ENCODE measurements around the gene MYG1.

DNA sequence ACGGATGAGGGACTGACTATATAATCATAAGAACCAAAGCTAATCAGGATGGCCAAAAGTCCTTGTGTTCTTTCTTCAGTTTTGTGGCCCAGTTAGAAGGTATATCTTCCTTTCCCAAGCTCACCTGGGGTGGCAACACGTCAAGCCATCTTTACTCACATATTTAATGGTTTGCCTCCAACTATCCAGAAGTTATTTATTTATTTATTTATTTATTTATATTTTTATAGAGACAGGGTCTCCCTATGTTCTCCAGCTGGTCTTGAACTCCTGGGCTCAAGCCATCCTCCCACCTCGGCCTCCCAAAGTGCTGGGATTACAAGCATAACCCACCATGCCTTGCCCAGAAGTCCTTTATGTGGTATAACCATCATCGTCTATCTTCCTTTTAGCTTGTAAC, 48.4 kb downstream of the MYG1 start:
- no peak for TF ChIP-seq EZH2phosphoT487 (IDR thresholded peaks at IDR 0.05; ENCODE audit: borderline replicate concordance, low read length)
- no peak for TF ChIP-seq CTCF (conservative IDR thresholded peaks at IDR 0.05; ENCODE audit: low read depth, low read length)

All from PC-3 (cell line).